Limb (tissue), 2 donors: ENCODE measurements around the gene METRN.
A peak's percentile ranks its signal among the peaks of the same experiment; 100 is the strongest.

ENCODE experiments used
- DNase-seq, 2 donors: peaks; one replicate each; pipeline ENCODE4 v3.0.0-alpha.2; 2016; ENCODE audit errors: extremely low spot score in 2 of 2

The METRN gene

DNA sequence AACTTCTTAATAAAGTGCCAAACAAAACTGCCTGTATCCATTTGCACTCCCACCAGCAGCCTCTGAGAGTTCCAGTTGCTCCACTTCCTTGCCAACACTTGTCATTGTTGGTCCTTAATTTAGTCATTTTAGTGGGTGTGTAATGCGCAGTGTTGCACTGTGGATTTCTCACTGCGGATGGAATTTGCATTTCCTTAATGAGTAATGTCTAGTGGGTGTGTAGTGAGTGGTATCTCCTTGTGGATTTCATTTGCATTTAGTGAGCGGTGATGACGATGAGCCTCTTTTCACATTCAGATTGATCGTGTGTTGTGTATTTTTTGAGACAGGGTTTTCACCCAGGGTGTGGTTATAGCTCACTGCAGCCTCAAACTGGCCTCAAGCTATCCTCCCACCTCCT lies 41.5 kb downstream of the METRN start:
- no peak for DNase-seq

DNA sequence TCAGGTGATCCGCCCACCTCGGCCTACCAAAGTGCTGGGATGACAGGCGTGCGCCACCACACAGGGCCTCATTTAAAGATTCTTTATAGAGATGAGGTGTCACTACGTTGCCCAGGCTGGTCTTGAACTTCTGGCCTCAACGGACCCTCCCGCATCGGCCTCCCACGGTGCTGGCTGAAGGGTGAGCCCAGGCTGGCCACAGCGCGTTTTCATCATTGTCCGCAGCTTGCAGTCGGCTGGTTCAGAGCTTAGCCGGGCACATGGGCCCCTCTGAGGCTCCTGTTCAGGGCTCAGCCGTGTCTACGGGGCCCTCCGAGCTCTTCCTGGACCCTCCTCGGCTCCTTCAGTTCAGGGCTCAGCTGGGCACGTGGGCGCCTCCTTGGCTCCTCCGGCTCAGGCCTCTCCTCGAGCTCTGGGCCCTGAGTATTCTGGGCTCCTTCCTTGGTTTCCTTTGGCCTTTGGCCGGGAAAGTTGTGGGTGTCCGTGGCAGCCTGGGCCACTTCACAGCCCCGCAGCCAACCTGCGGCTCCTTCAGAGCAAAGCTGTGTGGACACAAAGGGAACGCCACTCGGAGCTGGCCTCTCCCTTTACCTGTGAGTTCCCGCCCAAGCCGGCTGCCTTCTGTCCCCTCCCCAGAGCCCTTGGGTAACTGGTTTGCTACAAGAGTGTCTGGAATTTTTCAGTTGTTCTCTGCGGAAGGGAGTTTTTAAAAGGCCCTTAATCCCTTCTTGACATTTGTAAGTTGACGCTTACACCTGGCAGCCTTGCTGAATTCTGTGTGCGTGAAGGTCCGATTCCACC lies 44.4 kb downstream of the METRN start:
- no peak for DNase-seq

DNA sequence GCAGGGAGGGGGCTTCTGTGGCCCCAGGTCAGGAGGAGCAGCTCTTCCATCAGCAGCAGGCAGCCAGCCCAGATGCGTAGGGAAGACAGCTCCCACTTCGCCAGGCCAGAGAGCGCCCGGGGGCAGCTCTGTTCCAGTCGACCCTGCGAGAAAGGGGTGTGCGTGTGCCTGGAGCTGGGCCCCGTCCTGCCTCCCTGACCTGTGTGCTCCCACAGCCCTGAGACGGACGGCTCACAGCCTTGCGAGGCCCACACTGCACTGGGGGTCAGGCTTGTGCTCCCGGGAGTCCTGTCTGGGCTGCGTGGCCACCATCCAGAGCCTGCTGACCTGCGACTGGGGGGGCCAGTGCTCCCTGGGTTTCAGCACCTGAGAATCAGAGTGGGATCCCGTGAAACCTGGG lies 45.1 kb downstream of the METRN start:
- DNase-seq = no peak

DNA sequence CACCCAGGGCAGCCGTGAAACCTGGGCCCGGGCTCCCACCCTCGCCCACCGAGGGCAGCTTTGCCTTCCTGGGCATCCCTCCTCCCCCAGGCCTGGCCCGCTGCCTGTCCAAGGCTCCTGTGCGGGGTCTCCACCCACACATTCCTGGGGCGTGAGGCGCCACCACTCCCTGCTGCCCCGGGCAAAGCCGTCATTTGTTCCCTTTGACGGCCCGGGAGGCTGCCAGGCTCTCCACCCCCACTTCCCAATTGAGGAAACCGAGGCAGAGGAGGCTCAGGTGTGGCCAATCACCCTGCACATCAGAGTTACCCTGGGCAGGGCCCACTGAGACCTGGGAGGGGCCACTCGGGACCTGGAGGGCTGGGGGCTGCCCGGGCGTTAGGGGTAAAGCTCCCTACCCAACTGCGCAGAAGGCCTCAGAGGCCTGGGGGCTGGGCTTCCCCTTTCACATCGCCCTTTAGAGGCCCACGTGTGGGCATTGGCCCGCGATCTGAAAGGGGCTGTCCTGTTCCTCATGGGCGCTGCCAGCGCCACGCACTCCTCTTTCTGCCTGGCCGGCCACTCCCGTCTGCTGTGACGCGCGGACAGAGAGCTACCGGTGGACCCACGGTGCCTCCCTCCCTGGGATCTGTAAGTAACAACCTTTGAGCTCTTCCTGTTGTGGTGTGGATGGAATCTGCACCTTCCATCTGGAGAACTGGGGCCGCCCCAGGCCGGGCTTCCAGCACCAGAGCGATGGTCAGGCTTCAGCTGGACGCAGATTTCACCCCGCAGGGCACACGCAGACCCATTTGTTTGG lies 45.8 kb downstream of the METRN start, which contains the start of gene MSLN:
TSS of gene MSLN (plus strand) at position 190 of the 799 bp plus-strand sequence. CDS start 1,947 bp downstream, outside the sequence.
- DNase-seq = no peak

DNA sequence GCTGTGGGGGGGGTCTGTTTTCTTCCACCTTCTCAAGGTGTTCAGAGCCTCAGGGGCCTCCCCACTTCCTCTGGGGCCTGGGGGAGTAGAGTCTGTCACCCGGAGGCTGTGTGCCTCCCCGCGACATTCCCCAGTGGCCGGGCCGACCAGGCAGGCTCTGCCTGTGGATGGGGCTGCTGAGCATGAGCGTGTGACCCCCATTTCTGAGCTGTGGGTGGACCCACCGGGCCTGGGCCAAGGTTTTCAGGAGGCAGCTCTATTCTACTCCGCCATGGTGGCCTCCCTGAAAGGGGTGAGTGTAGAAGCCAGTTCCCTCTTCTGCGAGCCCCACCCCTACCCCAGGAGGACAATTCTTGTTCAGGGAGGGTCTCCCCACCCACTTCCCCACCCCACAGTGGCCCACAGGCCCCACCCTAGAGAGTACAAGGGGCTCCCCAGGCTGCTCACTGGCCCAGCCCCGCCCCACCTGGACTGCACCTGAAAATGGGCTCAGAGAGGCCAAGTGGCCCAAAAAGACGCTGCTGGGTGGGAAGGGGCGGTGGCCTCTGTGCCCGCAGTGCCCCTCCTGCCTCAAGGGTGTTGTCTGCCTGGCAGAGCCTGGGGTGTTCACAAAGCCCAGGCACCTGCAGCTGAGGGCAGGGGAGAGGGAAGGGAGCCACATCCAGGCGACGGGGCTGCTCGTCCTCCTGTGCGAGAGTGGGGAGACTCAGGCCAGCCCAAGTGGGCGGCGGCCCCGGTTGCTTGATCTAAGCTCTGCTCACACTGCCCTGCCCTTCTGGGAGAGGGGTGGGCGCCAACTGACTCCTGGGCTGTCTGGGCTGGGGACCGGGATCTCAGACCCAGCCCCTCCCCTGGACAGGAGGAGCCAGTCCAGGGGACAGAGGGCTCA lies 47.0 kb downstream of the METRN start:
- peak in 1 of 2 donors; percentile 23 for DNase-seq

DNA sequence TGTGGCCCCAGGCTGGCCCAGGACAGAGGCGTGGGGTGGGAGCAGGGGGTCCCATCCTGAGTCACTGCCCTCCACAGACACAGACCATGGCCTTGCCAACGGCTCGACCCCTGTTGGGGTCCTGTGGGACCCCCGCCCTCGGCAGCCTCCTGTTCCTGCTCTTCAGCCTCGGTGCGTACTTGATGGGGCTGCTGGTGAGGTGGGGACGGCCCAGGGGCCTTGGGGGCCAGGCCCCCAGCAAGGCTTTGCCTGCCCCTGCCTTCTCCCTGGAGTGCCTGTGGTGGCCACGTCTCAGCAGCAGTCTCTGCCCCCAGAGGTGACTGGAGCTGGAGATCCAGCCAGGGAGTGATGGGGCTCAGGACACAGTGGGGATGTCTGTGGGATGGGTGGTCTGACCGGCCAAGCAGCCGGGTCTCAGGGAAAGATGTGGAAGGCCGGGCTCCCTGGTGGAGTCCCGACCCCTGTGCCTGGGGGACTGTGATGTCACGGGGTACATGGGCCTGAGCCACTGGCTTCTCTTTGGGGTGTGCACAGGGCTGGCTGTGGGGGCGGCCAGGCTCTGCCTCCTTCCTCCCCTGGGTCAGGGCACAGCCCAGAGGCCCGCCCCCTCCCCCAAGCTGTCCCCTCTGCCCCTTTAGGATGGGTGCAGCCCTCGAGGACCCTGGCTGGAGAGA lies 47.8 kb downstream of the METRN start:
- DNase-seq = peak in 1 of 2 donors; percentile 23

GRCh38 chr16:763369-764183 lies 48.7 kb downstream of the METRN start:
- peak in 1 of 2 donors; percentile 27 for DNase-seq

- DNase-seq = peak in 1 of 2 donors; percentile 26
These were observed 49.3 kb downstream of the METRN start for GRCh38 chr16:764184-764750.

DNA sequence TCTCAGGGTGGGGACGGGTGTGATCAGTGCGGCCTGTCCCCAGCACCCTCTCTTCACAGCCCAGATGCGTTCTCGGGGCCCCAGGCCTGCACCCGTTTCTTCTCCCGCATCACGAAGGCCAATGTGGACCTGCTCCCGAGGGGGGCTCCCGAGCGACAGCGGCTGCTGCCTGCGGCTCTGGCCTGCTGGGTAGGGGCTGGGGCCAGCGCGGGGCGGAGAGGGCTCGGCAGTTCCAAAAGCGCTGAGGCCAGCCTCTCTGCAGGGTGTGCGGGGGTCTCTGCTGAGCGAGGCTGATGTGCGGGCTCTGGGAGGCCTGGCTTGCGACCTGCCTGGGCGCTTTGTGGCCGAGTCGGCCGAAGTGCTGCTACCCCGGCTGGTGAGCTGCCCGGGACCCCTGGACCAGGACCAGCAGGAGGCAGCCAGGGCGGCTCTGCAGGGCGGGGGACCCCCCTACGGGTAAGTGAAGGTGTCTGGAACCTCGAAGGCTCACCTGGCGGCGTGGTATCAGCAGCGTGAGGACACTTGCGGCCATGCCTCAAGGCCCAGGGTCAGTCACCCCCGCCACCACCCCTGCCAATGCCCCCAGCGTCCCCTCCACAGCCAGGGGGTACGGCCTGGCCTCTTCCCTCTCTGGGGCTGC lies 50.0 kb downstream of the METRN start:
- DNase-seq = peak in 1 of 2 donors; percentile 34

DNA sequence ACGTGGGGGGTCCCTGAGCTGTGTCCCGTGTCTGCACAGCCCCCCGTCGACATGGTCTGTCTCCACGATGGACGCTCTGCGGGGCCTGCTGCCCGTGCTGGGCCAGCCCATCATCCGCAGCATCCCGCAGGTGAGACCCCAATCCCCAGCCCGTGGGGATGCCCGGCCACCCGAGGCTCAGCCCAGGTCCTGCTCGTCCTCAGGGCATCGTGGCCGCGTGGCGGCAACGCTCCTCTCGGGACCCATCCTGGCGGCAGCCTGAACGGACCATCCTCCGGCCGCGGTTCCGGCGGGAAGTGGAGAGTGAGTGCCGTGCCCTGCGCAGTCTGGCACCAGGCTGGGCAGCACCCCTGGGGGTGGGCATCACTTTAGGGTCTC lies 50.6 kb downstream of the METRN start:
- peak in 1 of 2 donors; percentile 31 for DNase-seq

DNA sequence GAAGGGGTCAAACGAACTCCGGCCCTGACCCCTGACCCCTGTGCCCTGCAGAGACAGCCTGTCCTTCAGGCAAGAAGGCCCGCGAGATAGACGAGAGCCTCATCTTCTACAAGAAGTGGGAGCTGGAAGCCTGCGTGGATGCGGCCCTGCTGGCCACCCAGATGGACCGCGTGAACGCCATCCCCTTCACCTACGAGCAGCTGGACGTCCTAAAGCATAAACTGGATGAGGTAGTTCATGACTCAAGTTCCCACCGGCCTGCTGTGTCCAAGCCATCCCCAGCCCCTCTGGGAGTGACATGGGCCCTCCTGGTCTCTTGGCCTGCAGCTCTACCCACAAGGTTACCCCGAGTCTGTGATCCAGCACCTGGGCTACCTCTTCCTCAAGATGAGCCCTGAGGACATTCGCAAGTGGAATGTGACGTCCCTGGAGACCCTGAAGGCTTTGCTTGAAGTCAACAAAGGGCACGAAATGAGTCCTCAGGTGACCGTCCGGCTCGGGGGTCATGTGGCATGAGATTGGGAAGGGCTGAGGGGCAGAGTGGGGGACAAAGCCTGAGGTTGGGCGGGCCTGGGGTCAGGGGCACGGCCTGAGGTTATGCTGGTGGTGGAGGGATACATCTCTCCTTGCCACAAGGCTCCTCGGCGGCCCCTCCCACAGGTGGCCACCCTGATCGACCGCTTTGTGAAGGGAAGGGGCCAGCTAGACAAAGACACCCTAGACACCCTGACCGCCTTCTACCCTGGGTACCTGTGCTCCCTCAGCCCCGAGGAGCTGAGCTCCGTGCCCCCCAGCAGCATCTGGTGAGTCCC lies 51.3 kb downstream of the METRN start:
- DNase-seq = peak in 1 of 2 donors; percentile 29

GRCh38 chr16:766820-767640 lies 52.1 kb downstream of the METRN start:
- DNase-seq = peak in 1 of 2 donors; percentile 45

GRCh38 chr16:767743-768235 lies 52.9 kb downstream of the METRN start:
- DNase-seq = peak in 1 of 2 donors; percentile 27

GRCh38 chr16:768428-768827 lies 53.5 kb downstream of the METRN start:
- DNase-seq = no peak
